ENCODE data around the gene TMBIM1. TPM values are rescaled to one million over a fixed set of nuclear protein-coding genes. Genes with fewer than 3 reads are reported as not detected.
A peak's percentile ranks its signal among the peaks of the same experiment; 100 is the strongest.

The TMBIM1 gene
- total RNA-seq, 1 donor from 2014 or later = 90.2 TPM

GRCh38 chr2:218272531-218273212 lies 19.6 kb downstream of the TMBIM1 start:
- DNase-seq = peak; percentile 81

DNA sequence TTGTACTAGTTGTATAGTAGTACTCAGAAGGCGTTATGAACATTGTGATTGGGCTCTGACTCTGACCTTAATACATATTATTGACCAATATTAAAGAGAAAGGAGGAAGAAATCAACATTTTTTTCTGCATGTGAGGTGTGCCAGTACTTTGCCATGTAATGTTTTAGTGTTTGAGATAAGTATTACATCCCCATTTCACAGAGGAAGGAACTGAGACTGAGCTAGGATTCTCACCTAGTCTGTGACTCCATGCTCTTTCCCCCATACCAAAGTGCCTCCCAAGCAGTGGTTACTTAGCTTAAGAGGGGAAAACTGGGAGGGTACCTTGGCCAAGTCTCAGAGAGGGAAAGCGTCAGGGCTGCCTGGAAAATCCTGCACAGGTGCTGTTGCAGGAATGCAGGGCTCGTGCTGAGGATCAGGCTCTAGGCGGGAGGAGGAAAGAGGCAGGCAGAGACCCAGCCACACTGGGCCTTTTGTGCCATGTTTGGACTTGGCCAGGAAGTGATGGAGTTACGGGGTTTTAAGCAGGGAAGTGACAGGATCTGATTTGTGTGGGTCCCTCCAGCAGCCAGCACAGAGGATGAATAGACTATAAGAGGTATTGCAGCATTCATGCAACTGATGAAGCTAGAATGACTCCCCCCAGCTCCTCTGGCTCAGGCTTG lies 20.3 kb downstream of the TMBIM1 start:
- DNase-seq = no peak

GRCh38 chr2:218271487-218271797 lies 20.9 kb downstream of the TMBIM1 start:
- no peak for DNase-seq

DNA sequence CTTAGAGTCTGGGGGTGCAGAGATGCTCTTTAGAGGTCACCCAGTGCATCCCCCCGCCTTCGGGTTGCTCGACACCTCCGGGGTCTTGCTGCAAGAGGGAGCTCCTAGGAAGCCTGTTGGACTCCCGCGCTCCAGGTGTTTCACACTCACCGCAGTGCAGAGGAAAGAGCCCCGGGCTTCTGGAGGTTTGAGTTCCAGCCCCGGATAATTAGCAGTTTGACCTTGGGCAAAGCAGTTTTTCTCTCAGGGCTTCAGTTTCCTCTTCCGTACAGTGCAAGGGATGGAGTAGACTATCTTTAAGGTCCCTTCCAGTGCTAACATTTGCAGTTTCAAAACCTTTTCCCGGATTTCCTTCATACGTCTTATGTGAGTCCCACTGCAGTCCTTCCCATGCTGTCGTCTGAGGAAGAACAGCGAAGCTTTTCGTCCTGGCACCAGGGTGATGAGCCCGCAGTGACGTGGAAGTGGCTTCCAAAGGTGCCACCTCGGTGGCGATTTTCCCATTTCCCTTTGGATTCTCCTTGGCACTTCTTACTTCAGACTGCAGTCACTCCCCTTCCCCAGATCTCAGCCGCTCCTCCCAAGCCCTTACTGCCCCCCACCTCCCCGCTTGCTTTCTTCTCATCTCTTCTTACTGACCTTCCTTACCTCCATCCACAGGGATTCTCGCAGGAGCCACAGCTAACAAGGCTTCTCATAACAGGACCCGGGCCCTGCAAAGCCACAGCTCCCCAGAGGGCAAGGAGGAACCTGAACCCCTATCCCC lies 21.4 kb downstream of the TMBIM1 start:
- no peak for DNase-seq

- peak; percentile 100 for DNase-seq
These were observed 22.2 kb downstream of the TMBIM1 start, which contains the start of the genes AAMP and PNKD for GRCh38 chr2:218269900-218270720. TSS of gene AAMP (minus strand) at chr2:218270137. CDS start at chr2:218270086, 51 bp downstream. TSS of gene PNKD (plus strand) at chr2:218270519. CDS start at chr2:218270536, 17 bp downstream.

- no peak for DNase-seq
These were observed 25.0 kb downstream of the TMBIM1 start for GRCh38 chr2:218267259-218267658.

DNA sequence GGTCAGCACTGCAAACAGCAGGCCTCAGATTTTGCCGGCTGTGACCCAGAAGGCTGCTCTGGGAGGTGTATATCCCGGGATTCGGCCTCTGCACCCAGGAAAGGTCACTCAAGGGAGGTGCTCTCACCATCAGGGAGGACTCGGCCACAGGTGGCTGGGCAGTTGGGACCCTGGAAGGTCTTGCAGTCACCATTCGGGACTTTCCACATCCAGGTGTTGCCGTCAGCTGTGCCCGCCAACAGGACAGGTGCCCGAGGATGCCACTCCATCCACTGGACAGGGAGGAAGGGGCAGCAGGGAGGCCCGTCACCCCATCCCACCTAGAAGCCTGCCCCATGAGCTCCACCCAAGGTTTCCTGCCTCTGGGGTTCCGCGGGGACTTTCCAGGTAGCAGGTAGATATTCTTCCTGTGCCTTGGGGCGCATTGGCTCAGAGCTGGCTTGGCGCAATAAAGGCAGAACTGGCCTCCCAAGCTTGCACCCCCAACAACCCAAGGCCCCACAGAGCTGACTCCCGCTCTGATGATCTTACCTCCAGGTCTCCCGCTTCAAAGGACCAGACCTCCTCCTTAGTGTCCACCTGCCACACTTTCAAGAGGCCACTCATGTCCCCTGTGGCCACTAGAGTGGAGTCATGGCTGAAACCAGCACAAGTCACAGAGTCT lies 25.9 kb downstream of the TMBIM1 start:
- no peak for DNase-seq

DNA sequence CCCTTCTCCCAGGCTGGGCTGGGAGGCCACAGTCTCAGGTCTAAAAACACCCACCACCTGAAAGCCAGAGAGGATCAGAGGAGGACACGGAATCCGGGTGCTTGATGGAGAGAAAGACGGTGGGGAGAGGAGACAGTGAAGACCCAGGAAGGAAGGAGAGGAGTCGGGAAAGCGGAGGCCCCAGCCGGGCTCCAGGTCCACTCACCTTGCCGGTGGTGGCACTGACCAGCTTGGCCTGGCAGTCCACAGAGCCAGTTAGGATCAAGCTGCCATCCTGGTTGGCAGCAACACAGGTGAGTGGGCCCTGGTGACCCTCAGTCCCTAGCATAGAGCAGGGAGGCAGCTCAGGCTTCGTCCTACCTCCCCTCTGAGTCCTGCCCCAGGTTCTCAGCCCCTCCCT lies 26.7 kb downstream of the TMBIM1 start:
- DNase-seq = no peak

DNA sequence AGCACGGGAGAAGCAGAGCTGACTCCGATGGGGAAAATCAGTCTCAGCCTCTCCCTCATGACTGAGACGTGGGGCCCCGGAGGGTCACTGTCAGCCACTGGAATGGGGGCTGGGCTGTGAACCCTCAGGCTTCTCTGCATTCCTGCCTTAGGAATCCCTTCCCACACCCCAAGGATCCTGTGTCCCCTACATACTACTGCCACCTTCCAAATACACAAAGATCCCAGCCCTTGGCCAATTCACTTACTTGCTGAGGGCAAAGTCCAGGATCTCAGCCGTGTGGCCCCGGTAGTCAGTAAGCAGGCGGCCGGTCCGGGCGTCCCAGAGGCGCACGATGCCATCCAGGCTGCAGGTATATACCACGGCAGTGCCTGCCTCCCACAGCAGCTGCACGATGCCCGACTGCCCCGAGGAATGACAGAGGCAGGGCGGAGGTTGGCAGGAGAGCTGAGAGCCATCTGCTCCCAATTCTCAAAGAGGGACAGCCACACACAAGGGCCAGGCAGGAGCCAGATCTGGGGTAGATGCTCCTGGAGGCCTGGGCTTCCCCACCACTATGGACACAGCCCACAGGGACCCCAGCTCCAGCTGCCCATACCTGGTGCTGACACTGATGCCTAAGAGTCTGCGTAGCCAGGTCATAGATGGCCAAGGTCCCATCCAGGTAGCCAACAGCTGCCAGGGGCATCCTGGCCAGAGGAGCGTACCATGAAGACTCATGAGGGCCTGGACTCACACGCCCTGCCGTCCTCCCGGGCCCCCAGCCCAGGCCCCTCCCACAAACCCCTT lies 27.3 kb downstream of the TMBIM1 start:
- DNase-seq = no peak

DNA sequence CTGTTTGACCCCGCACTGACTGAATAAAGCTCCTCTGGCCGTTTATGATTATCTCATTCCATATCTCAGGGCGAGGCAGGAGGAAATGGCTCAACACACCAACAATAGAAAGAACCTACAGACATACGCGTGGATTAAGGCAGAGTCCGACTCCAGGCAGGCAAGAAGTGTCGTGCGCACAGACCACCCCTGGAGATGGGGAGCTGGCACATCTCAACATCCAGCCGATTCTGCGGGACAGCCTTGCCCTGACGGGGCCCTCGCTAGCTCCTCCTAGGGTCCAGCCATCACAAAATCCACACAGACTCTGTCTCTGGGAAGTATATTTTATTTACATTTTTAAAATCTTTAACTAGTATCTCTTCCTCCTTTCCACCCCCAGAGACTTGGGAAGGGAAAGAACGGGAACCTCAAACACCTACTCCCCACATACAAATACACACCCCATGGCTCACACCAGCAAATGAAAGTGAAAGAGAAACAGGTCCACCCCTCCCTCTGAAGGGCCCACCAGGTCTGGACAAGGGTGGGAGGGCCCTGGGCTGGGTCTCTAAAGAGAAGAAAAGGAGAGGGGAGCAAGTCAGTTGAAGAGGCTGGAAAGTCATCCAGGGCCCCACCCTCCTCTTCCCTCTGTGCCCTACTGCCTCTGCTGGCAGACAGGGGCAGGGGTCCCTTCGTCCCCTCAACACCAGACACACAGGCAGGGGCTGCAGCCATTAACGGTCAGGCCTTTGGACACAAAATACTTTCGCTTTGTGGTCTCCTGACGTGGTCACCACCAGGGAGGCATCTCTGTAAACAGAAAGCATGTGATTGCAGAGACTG lies 28.3 kb downstream of the TMBIM1 start:
- DNase-seq = no peak

DNA sequence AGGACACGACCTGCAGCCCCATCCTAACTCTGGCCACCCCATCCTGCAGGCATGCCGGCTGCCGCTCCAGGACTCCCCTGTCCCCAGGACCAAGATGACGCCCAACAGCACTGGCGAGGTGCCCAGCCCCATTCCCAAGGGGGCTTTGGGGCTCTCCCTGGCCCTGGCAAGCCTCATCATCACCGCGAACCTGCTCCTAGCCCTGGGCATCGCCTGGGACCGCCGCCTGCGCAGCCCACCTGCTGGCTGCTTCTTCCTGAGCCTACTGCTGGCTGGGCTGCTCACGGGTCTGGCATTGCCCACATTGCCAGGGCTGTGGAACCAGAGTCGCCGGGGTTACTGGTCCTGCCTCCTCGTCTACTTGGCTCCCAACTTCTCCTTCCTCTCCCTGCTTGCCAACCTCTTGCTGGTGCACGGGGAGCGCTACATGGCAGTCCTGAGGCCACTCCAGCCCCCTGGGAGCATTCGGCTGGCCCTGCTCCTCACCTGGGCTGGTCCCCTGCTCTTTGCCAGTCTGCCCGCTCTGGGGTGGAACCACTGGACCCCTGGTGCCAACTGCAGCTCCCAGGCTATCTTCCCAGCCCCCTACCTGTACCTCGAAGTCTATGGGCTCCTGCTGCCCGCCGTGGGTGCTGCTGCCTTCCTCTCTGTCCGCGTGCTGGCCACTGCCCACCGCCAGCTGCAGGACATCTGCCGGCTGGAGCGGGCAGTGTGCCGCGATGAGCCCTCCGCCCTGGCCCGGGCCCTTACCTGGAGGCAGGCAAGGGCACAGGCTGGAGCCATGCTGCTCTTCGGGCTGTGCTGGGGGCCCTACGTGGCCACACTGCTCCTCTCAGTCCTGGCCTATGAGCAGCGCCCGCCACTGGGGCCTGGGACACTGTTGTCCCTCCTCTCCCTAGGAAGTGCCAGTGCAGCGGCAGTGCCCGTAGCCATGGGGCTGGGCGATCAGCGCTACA lies 29.4 kb downstream of the TMBIM1 start:
- no peak for DNase-seq

DNA sequence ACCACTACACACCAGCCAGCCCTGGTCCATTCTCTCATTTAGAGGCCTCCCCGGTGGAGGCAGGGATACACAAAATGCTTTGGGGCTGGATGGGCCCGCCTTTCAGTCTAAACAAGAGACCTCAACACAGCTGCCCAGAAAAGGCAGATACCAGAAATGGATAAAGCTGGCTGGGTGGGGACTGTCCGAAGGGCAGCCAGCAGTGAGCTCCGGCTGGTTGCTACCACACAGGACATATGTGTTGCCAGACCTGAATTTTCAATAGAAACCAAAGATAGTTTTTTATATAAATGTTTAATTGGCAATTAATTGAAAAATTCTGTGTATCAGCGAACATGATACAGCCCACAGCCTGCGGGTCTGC lies 30.1 kb downstream of the TMBIM1 start:
- no peak for DNase-seq

GRCh38 chr2:218261423-218262236 lies 30.7 kb downstream of the TMBIM1 start:
- DNase-seq = no peak

- no peak for DNase-seq
These were observed 31.4 kb downstream of the TMBIM1 start, which contains the start of gene GPBAR1 for GRCh38 chr2:218260742-218261422. TSS of gene GPBAR1 (plus strand) at chr2:218261015. CDS start at chr2:218262725, 1,710 bp downstream.

GRCh38 chr2:218260166-218260565 lies 32.1 kb downstream of the TMBIM1 start:
- DNase-seq = no peak

DNA sequence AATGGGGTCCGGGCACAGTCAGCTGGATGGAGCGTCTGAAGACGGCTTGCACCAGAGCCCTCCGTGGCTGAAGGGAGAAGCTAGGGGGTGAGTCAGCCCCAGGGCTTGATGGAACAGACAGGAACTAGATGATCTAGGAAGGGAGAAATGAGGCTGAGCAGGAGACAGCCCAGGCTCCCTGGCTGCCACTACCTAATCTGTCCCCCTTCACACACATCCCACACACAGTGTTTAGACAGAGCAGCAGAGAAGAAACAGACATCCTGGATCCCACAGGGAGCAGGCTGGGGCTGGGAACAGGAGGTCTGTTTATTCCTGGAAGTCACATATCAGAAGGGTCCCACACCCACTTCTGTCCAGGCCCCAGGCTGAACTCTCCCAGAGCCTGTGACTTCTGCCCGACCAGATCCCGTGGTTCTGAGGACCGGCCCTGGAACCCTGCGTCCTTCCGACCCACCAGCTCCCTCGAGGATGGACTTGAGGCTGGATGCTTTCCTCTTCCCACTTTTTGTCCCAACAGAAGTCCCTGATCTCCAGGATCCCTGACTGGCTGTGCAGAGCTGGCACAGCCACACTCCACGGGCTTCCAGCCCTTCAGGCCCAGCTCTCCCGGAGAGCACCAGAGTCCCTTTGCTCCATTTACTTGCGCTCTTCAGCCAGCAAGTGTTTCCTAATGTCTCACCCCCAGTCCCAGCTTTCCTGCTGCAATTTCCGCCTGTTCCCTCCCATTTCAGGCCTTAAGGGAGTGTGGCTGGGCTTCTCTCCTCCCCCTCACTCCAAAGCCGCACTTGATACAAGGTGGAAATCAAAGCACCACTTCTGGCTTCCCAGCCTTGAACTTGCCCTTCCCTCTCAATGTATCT lies 33.0 kb downstream of the TMBIM1 start:
- DNase-seq = peak; percentile 24
